Right lobe of liver (tissue), 4 donors: Measurements from ENCODE around the gene EPN3.

Experiments used
- CTCF ChIP-seq, 4 donors: fragments of 200-600 bp in 3 of 4; fragments of 450-650 bp in 1 of 4; IDR thresholded peaks; one replicate each; pipeline versions ENCODE4 v1.5.1 to v1.8.0; 2016 to 2022; ENCODE audit warnings: antibody characterized with exemption in 4 of 4, mild to moderate bottlenecking in 2 of 4
- POLR2A ChIP-seq: fragments of 450-650 bp; IDR thresholded peaks from one replicate; pipeline ENCODE4 v1.6.1; 2017; ENCODE audit warnings: antibody characterized with exemption, mild to moderate bottlenecking
- donor health status: DM: no; HTN: no; CAD: no.
- donor health status: DM: no; HTN: no; CAD: no.
- donor health status: DM: no; HTN: yes; CAD: no.

- TF ChIP-seq CTCF (IDR thresholded peaks at IDR 0.05) (no peak), POLR2A (no peak)
These were observed 6.2 kb downstream of the EPN3 start for GRCh38 chr17:50538549-50539410.
